ENCODE data around the gene XPO5.

- TF ChIP-seq EZH2 (IDR thresholded peaks at IDR 0.05; ENCODE audit: insufficient read depth, poor library complexity, severe bottlenecking) (no peak), EZH2phosphoT487 (IDR thresholded peaks at IDR 0.05; ENCODE audit: insufficient read depth, low read depth) (no peak)
Observed at GRCh38 chr6:43600595-43600994, 24.8 kb upstream of the XPO5 start.

Data from GM23248 (cell line).